Femur (tissue), 1 donor: ENCODE measurements around the gene SPDYE11.
"Not testable (repeated sequence)": the region's sequence is repeated elsewhere in the genome, so short reads cannot be mapped to it uniquely, and the experiment has no call there.

ENCODE experiments used
- DNase-seq: peaks from one replicate; pipeline ENCODE4 v3.0.0-alpha.2; 2017

The SPDYE11 gene, protein sequence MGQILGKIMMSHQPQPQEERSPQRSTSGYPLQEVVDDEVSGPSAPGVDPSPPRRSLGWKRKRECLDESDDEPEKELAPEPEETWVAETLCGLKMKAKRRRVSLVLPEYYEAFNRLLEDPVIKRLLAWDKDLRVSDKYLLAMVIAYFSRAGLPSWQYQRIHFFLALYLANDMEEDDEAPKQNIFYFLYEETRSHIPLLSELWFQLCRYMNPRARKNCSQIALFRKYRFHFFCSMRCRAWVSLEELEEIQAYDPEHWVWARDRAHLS

DNA sequence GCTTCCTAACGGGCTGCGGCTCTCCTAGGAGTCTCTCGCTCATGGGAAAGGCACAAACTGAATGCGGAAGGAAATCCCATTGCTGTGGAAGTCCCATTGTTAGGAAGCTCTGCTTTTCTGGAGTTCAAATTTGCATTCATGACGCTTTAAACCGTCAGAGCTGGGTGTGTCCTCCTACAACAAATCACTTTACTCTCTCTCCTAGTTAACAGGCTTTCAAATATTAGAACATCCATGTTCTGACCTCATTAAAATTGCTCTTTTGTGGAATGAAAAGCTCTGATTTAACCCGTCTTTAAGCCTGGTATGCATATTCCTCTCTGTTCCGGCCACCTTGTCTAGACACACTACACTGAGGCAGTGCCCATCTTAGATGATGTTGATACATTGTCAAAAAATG is at the start of gene SPDYE11:
Gene SPDYE11 (minus strand): TSS at position 101 of the 400 bp plus-strand sequence. CDS start 1,800 bp downstream, outside the sequence.
- DNase-seq = not testable (repeated sequence)

DNA sequence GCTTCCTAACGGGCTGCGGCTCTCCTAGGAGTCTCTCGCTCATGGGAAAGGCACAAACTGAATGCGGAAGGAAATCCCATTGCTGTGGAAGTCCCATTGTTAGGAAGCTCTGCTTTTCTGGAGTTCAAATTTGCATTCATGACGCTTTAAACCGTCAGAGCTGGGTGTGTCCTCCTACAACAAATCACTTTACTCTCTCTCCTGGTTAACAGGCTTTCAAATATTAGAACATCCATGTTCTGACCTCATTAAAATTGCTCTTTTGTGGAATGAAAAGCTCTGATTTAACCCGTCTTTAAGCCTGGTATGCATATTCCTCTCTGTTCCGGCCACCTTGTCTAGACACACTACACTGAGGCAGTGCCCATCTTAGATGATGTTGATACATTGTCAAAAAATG is 28.2 kb upstream of the SPDYE11 start, which contains the start of gene SPDYE9:
Gene SPDYE9 (minus strand): TSS at position 101 of the 400 bp plus-strand sequence. CDS start 1,800 bp downstream, outside the sequence.
- DNase-seq = not testable (repeated sequence)

DNA sequence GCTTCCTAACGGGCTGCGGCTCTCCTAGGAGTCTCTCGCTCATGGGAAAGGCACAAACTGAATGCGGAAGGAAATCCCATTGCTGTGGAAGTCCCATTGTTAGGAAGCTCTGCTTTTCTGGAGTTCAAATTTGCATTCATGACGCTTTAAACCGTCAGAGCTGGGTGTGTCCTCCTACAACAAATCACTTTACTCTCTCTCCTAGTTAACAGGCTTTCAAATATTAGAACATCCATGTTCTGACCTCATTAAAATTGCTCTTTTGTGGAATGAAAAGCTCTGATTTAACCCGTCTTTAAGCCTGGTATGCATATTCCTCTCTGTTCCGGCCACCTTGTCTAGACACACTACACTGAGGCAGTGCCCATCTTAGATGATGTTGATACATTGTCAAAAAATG is 28.0 kb downstream of the SPDYE11 start, which contains the start of gene SPDYE8:
Gene SPDYE8 (minus strand): TSS at position 101 of the 400 bp plus-strand sequence. CDS start 1,800 bp downstream, outside the sequence.
- not testable (repeated sequence) for DNase-seq

DNA sequence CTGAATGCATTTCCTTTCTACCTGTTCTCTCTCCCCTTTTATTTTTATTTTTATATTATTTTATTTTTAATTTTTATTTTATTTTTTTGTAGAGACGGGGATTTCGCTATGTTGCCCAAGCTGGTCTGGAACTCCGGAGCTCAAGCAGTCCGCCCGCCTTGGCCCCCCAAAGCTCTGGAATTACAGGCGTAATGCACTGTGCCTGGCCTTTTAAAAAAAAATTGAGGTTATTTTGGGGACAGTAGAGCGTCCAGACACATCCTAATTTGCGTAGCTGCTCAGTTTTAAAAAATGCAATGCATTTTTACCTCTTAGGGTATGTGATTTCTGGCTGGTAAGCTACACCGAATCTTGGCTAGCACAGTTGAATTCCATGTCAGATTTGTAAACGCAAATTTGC is 51.2 kb downstream of the SPDYE11 start:
- DNase-seq = not testable (repeated sequence)

DNA sequence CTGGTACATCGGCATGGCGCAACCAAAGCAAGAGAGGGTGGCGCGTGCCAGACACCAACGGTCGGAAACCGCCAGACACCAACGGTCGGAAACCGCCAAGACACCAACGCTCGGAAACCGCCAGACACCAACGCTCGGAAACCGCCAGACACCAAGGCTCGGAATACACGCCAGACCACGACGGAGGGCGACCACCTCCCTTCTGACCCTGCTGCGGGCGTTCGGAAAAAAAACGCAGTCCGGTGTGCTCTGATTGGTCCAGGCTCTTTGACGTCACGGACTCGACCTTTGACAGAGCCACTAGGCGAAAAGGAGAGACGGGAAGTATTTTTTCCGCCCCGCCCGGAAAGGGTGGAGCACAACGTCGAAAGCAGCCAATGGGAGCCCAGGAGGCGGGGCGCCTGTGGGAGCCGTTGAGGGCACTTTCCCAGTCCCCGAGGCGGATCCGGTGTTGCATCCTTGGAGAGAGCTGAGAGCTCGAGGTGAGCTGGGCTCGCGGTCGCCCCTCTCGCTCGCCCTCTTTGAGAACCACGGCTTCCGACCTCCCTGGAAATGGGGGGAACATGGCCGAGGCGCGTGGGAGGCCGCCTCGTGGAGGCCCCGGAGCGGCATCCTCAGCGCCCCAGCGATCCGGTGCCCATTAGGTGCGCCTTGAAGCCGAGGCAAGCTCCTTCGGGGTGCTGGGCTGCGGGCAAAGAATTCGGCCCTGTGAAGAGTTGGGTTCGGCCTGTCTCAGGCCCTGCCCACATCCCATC is 51.8 kb downstream of the SPDYE11 start:
- not testable (repeated sequence) for DNase-seq

DNA sequence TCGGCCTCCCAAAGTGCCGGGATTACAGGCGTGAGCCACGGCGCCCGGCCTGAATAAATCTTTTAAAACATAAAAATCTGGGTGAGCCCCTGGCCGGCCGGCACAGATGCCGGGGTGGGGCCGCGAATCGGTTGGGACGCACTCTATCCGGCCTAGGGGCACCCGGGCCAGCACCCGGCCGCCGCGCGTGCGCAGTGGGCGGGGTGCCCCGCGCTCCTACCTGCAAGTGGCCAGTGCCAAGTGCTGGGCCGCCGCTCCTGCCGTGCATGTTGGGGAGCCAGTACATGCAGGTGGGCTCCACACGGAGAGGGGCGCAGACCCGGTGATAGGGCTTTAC is 52.4 kb downstream of the SPDYE11 start:
- DNase-seq = not testable (repeated sequence)

DNA sequence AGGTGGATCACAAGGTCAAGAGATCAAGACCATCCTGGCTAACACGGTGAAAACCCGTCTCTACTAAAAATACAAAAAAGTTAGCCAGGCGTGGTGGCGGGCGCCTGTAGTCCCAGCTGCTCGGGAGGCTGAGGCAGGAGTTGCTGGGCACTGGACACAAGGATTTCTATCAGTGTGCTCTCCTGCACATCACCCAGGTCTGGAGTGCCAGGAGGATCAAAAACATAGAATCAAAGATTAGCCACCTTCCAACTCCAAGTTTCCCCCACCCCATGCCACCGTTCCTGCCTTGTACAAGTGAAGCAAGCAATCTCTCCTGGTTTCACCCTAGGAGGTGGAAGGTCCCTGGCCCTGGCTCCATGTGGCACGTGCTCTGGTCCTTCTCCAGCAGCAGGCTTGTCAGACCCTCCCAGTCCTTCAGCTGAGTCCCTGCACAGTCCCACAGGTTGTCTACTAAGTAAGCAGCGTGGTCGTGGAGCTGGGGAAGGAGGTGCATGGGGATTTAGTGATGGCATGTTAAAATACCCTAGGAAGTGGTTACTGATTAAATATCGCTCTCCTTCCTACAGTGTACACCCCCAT is 59.7 kb downstream of the SPDYE11 start:
- DNase-seq = not testable (repeated sequence)
